Panc1 (cell line): ENCODE data around the gene ALG2.

Source experiments
- POLR2AphosphoS5 ChIP-seq: IDR thresholded peaks from 2 replicates; pipeline ENCODE4 v1.6.1; 2012; ENCODE audit warnings: mild to moderate bottlenecking, low read depth, low read length, moderate library complexity
- TF ChIP-seq, protein P1 (sequence below): fragments of 450-650 bp; IDR thresholded peaks from 2 replicates; pipeline ENCODE4 v1.5.1; 2017; ENCODE audit warnings: mild to moderate bottlenecking

DNA sequence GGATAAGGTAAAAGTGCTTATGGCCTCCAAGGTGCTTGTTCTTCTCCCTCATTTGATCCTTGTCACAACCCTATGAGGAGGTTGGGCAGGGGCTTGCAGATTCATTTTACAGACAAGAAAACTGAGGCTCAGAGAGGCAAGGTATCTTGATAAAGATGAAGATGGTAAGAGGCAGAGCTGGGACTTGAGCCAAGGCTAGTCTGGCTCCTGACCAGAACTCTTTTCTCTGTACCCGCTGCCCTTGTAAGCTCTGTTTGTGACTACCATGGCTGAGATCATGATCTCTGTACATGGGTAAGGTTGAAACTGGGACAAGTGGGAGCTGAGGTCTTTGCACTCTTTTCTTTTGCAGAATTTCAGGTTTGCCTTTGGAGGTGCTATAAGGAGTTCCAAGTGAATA, 33.9 kb upstream of the ALG2 start:
- TF ChIP-seq, protein P1, sequence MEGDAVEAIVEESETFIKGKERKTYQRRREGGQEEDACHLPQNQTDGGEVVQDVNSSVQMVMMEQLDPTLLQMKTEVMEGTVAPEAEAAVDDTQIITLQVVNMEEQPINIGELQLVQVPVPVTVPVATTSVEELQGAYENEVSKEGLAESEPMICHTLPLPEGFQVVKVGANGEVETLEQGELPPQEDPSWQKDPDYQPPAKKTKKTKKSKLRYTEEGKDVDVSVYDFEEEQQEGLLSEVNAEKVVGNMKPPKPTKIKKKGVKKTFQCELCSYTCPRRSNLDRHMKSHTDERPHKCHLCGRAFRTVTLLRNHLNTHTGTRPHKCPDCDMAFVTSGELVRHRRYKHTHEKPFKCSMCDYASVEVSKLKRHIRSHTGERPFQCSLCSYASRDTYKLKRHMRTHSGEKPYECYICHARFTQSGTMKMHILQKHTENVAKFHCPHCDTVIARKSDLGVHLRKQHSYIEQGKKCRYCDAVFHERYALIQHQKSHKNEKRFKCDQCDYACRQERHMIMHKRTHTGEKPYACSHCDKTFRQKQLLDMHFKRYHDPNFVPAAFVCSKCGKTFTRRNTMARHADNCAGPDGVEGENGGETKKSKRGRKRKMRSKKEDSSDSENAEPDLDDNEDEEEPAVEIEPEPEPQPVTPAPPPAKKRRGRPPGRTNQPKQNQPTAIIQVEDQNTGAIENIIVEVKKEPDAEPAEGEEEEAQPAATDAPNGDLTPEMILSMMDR = no peak
- no peak for TF ChIP-seq POLR2AphosphoS5
